Activated T-helper 17 cell treated with anti-CD3 and anti-CD28 coated beads, Interleukin-2, amount 50 U/mL, for 72 hours (primary cell): ENCODE results near the gene SCEL. TPM values are rescaled to one million over a fixed set of nuclear protein-coding genes. Genes with fewer than 3 reads are reported as not detected.
"Not testable (repeated sequence)": the region's sequence is repeated elsewhere in the genome, so short reads cannot be mapped to it uniquely, and the experiment has no call there.

ENCODE experiments used
- ATAC-seq: fragments of 150-1000 bp; cut with Tn5 transposase; replicated peaks from 2 replicates; pipeline ENCODE4 v1.10.0; 2021; ENCODE audit warnings: mild to moderate bottlenecking, moderate library complexity
- H3K27ac Mint-ChIP-seq: one replicate; pipeline ENCODE4 v1.8.0; 2022; ENCODE audit warnings: mixed read lengths
- H3K27me3 Mint-ChIP-seq: one replicate; pipeline ENCODE4 v1.8.0; 2022; ENCODE audit warnings: mixed read lengths
- H3K36me3 Mint-ChIP-seq: one replicate; pipeline ENCODE4 v1.8.0; 2022; ENCODE audit warnings: low read depth, mild to moderate bottlenecking, mixed read lengths
- H3K4me1 Mint-ChIP-seq: one replicate; pipeline ENCODE4 v1.8.0; 2022; ENCODE audit warnings: mixed read lengths
- H3K4me3 Mint-ChIP-seq: one replicate; pipeline ENCODE4 v1.8.0; 2022; ENCODE audit warnings: mild to moderate bottlenecking, mixed read lengths
- H3K9me3 Mint-ChIP-seq: one replicate; pipeline ENCODE4 v1.8.0; 2022; ENCODE audit warnings: mixed read lengths
- total RNA-seq, 2 donors: library from RNA; stranded (reverse); gene quantifications; one replicate each; pipeline ENCODE4 v1.2.3, GENCODE V29; 2022

Gene SCEL
- total RNA-seq, 2 donors from 2014 or later: not detected

- peaks cover 12% of the 10 kb centered on the region for H3K27me3 Mint-ChIP-seq
- H3K4me3 Mint-ChIP-seq: no peak overlapping the region
- H3K9me3 Mint-ChIP-seq: no peaks in the 10 kb centered on the region
- H3K27ac Mint-ChIP-seq: no peak overlapping the region
- no peaks in the 10 kb centered on the region for H3K36me3 Mint-ChIP-seq
- ATAC-seq: no peak
- H3K4me1 Mint-ChIP-seq: no peaks in the 10 kb centered on the region
Observed at GRCh38 chr13:77623806-77624205, 88.3 kb downstream of the SCEL start.

GRCh38 chr13:77628170-77628569 is 92.7 kb downstream of the SCEL start:
- Mint-ChIP-seq H3K4me3 (no peak overlapping the region), H3K9me3 (no peaks in the 10 kb centered on the region), H3K27me3 (peaks cover 7% of the 10 kb centered on the region), H3K27ac (no peak overlapping the region), H3K36me3 (no peaks in the 10 kb centered on the region), H3K4me1 (no peaks in the 10 kb centered on the region)
- no peak for ATAC-seq

GRCh38 chr13:77637588-77637987 is 102.1 kb downstream of the SCEL start:
- H3K27me3 Mint-ChIP-seq: peaks cover 3% of the 10 kb centered on the region
- no peak overlapping the region for H3K27ac Mint-ChIP-seq
- no peaks in the 10 kb centered on the region for H3K36me3 Mint-ChIP-seq
- no peak overlapping the region for H3K4me3 Mint-ChIP-seq
- no peak for ATAC-seq
- H3K9me3 Mint-ChIP-seq: no peaks in the 10 kb centered on the region
- H3K4me1 Mint-ChIP-seq: no peaks in the 10 kb centered on the region

GRCh38 chr13:77650409-77650808 is 114.9 kb downstream of the SCEL start:
- H3K4me1 Mint-ChIP-seq: no peaks in the 10 kb centered on the region
- H3K9me3 Mint-ChIP-seq: peaks cover 6% of the 10 kb centered on the region
- no peak for ATAC-seq
- peaks cover 5% of the 10 kb centered on the region for H3K27me3 Mint-ChIP-seq
- no peak overlapping the region for H3K4me3 Mint-ChIP-seq
- no peaks in the 10 kb centered on the region for H3K36me3 Mint-ChIP-seq
- H3K27ac Mint-ChIP-seq: no peak overlapping the region

GRCh38 chr13:77653301-77653700 is 117.8 kb downstream of the SCEL start:
- H3K36me3 Mint-ChIP-seq: no peaks in the 10 kb centered on the region
- ATAC-seq: no peak
- H3K4me1 Mint-ChIP-seq: no peaks in the 10 kb centered on the region
- peaks cover 6% of the 10 kb centered on the region for H3K9me3 Mint-ChIP-seq
- H3K27me3 Mint-ChIP-seq: no peaks in the 10 kb centered on the region
- H3K27ac Mint-ChIP-seq: no peak overlapping the region
- no peak overlapping the region for H3K4me3 Mint-ChIP-seq

GRCh38 chr13:77660016-77660415 is 124.5 kb downstream of the SCEL start:
- H3K4me1 Mint-ChIP-seq, ATAC-seq, H3K27ac Mint-ChIP-seq, H3K9me3 Mint-ChIP-seq, H3K27me3 Mint-ChIP-seq, H3K4me3 Mint-ChIP-seq, H3K36me3 Mint-ChIP-seq: not testable (repeated sequence)

GRCh38 chr13:77660841-77661250 is 125.3 kb downstream of the SCEL start:
- Mint-ChIP-seq H3K27ac (no peak overlapping the region), H3K27me3 (no peaks in the 10 kb centered on the region), H3K36me3 (no peaks in the 10 kb centered on the region), H3K4me3 (no peak overlapping the region), H3K9me3 (no peaks in the 10 kb centered on the region), H3K4me1 (no peaks in the 10 kb centered on the region)
- ATAC-seq: no peak

- H3K36me3 Mint-ChIP-seq, H3K9me3 Mint-ChIP-seq: not testable (repeated sequence)
Observed at GRCh38 chr13:77662301-77662700, 126.8 kb downstream of the SCEL start.

GRCh38 chr13:77662831-77663230 is 127.3 kb downstream of the SCEL start:
- H3K27ac Mint-ChIP-seq, H3K9me3 Mint-ChIP-seq, H3K4me1 Mint-ChIP-seq, H3K4me3 Mint-ChIP-seq, H3K27me3 Mint-ChIP-seq, ATAC-seq, H3K36me3 Mint-ChIP-seq: not testable (repeated sequence)

More at GRCh38 chr13:77662301-77662700, 126.8 kb downstream of the SCEL start:
- not testable (repeated sequence) for H3K27ac Mint-ChIP-seq, H3K4me1 Mint-ChIP-seq, H3K4me3 Mint-ChIP-seq, H3K27me3 Mint-ChIP-seq, ATAC-seq

- Mint-ChIP-seq H3K9me3 (peaks cover 3% of the 10 kb centered on the region), H3K4me1 (no peaks in the 10 kb centered on the region), H3K36me3 (no peaks in the 10 kb centered on the region), H3K27me3 (peaks cover 46% of the 10 kb centered on the region), H3K4me3 (no peak overlapping the region), H3K27ac (no peak overlapping the region)
- no peak for ATAC-seq
Observed at GRCh38 chr13:77674852-77675251, 139.3 kb downstream of the SCEL start.

GRCh38 chr13:77678691-77679235 is 143.3 kb downstream of the SCEL start:
- Mint-ChIP-seq H3K27me3 (peaks cover 43% of the 10 kb centered on the region), H3K4me3 (no peak overlapping the region), H3K27ac (no peak overlapping the region), H3K4me1 (no peaks in the 10 kb centered on the region), H3K9me3 (peaks cover 3% of the 10 kb centered on the region), H3K36me3 (no peaks in the 10 kb centered on the region)
- no peak for ATAC-seq

- H3K36me3 Mint-ChIP-seq: no peaks in the 10 kb centered on the region
- peaks cover 5% of the 10 kb centered on the region for H3K9me3 Mint-ChIP-seq
- no peak overlapping the region for H3K27ac Mint-ChIP-seq
- no peaks in the 10 kb centered on the region for H3K4me1 Mint-ChIP-seq
- H3K4me3 Mint-ChIP-seq: no peak overlapping the region
- no peak for ATAC-seq
- peaks cover 4% of the 10 kb centered on the region for H3K27me3 Mint-ChIP-seq
Observed at GRCh38 chr13:77687799-77688198, 152.3 kb downstream of the SCEL start.

GRCh38 chr13:77691871-77692270 is 156.4 kb downstream of the SCEL start:
- ATAC-seq: no peak
- no peaks in the 10 kb centered on the region for H3K27me3 Mint-ChIP-seq
- no peak overlapping the region for H3K4me3 Mint-ChIP-seq

GRCh38 chr13:77692746-77693448 is 157.4 kb downstream of the SCEL start:
- Mint-ChIP-seq H3K27me3 (no peaks in the 10 kb centered on the region), H3K27ac (no peak overlapping the region), H3K4me3 (no peak overlapping the region), H3K36me3 (no peaks in the 10 kb centered on the region), H3K4me1 (peaks cover 4% of the 10 kb centered on the region), H3K9me3 (no peaks in the 10 kb centered on the region)
- ATAC-seq: no peak

More at GRCh38 chr13:77691871-77692270, 156.4 kb downstream of the SCEL start:
- Mint-ChIP-seq H3K27ac (no peak overlapping the region), H3K4me1 (peaks cover under 1% of the 10 kb centered on the region), H3K36me3 (no peaks in the 10 kb centered on the region), H3K9me3 (no peaks in the 10 kb centered on the region)

- H3K27ac Mint-ChIP-seq: no peak overlapping the region
- peaks cover 4% of the 10 kb centered on the region for H3K4me1 Mint-ChIP-seq
- no peaks in the 10 kb centered on the region for H3K9me3 Mint-ChIP-seq
- ATAC-seq: no peak
- H3K27me3 Mint-ChIP-seq: no peaks in the 10 kb centered on the region
- peaks cover under 1% of the 10 kb centered on the region for H3K36me3 Mint-ChIP-seq
- no peak overlapping the region for H3K4me3 Mint-ChIP-seq
Observed at GRCh38 chr13:77693449-77693940, 158.0 kb downstream of the SCEL start.
